Lower leg skin (tissue), 3 donors: ENCODE data around the gene CRMP1.

Source experiments
- CTCF ChIP-seq, 3 donors: fragments of 450-650 bp; IDR thresholded peaks; one replicate each; pipeline ENCODE4 v1.5.1; 2016; ENCODE audit warnings: antibody characterized with exemption in 3 of 3, mild to moderate bottlenecking in 3 of 3, moderate library complexity in 2 of 3
- POLR2A ChIP-seq, 2 donors: fragments of 450-650 bp; IDR thresholded peaks; one replicate each; pipeline ENCODE4 v1.6.1; 2016 to 2017; ENCODE audit warnings: antibody characterized with exemption in 2 of 2, mild to moderate bottlenecking in 1 of 2, moderate library complexity in 1 of 2

DNA sequence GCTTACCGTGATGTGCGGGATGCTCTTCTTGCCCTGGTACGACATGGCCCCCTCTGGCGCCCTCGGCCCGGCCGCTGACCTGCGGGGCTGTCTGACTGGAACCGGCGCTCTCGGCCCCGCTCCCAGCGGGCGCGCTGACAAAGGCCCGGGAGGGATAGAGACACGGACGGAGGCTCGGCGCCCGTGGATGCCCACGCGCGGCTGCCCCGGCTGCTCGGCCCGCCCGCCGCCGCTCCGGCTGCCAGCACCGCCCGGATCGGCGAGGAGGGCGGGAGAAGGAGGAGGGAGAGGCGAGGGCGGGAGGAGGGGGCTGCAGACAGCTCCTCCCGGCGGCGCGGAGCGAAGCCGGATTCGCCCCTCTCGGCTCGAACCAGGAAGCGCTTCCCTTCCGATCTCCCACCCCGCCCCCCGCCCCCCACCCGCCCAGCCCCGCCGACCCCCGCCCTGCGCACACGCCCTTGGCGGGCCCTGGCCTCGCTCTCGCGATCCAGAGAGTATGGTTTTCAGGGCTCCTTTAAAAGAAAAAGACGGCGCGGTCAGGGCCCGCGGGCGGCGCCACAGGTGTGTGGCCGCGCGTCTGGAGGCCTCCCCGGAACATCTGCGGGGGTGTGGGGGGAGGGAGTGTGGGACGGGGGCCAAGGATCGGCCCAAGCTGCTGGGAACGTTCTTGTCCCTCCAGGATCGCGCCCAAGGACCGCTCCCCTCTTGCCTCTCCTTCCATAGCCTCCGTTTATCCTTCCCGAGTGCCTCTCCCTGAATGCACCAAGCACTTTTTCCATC is 4.5 kb downstream of the CRMP1 start:
- no peak for TF ChIP-seq POLR2A (IDR thresholded peaks at IDR 0.05)
- TF ChIP-seq CTCF (IDR thresholded peaks at IDR 0.05) = no peak
